Vagina (tissue), 2 donors: ENCODE measurements around the gene PLXNA1.

ENCODE experiments used
- POLR2A ChIP-seq, 2 donors: fragments of 450-650 bp; IDR thresholded peaks; one replicate each; pipeline ENCODE4 v1.6.1; 2017; ENCODE audit warnings: antibody characterized with exemption in 2 of 2, mild to moderate bottlenecking in 2 of 2, moderate library complexity in 2 of 2
- POLR2AphosphoS5 ChIP-seq, 2 donors: sonication (generic); formaldehyde crosslinking; IDR thresholded peaks; one replicate each; pipeline ENCODE4 v1.9.0; 2017; ENCODE audit warnings: antibody characterized with exemption in 2 of 2, mild to moderate bottlenecking in 2 of 2, low read depth in 1 of 2; ENCODE audit not compliant: insufficient read depth in 1 of 2
- TF ChIP-seq, protein P1 (sequence below), 3 experiments: fragments of 450-650 bp in 2 of 3; fragments of 200-600 bp in 1 of 3; sonication (generic) in 1 of 3; IDR thresholded peaks; one replicate each; pipeline ENCODE4 v1.5.1; 2017 to 2019; ENCODE audit warnings: antibody characterized with exemption in 3 of 3, mild to moderate bottlenecking in 2 of 3, moderate library complexity in 2 of 3

GRCh38 chr3:126999383-126999782, 16.5 kb downstream of the PLXNA1 start:
- TF ChIP-seq, protein P1, sequence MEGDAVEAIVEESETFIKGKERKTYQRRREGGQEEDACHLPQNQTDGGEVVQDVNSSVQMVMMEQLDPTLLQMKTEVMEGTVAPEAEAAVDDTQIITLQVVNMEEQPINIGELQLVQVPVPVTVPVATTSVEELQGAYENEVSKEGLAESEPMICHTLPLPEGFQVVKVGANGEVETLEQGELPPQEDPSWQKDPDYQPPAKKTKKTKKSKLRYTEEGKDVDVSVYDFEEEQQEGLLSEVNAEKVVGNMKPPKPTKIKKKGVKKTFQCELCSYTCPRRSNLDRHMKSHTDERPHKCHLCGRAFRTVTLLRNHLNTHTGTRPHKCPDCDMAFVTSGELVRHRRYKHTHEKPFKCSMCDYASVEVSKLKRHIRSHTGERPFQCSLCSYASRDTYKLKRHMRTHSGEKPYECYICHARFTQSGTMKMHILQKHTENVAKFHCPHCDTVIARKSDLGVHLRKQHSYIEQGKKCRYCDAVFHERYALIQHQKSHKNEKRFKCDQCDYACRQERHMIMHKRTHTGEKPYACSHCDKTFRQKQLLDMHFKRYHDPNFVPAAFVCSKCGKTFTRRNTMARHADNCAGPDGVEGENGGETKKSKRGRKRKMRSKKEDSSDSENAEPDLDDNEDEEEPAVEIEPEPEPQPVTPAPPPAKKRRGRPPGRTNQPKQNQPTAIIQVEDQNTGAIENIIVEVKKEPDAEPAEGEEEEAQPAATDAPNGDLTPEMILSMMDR (IDR thresholded peaks at IDR 0.05) = no peak
- no peak for TF ChIP-seq POLR2AphosphoS5 (IDR thresholded peaks at IDR 0.05; ENCODE audit: insufficient read depth in 1 of 2, low read depth in 1 of 2)
- no peak for TF ChIP-seq POLR2A (IDR thresholded peaks at IDR 0.05)
